ENCODE data around the gene CAMK2B. TPM values are rescaled to one million over a fixed set of nuclear protein-coding genes. Genes with fewer than 3 reads are reported as not detected.
"Not testable (repeated sequence)": the region's sequence is repeated elsewhere in the genome, so short reads cannot be mapped to it uniquely, and the experiment has no call there.

Gene CAMK2B
- polyA plus RNA-seq, 3 donors: 1.6 to 2.7 (median 1.7) TPM

GRCh38 chr7:44200699-44201461, 124.5 kb downstream of the CAMK2B start, which contains the start of gene YKT6:
Gene YKT6, plus strand, starts transcription at chr7:44200978. Its CDS starts 158 bp downstream, at chr7:44201136.
- peak; percentile 86 to 91 (median 87) for DNase-seq (ENCODE audit: low read depth in 3 of 3, low spot score in 2 of 3)

GRCh38 chr7:44200163-44200562, 125.2 kb downstream of the CAMK2B start:
- DNase-seq (ENCODE audit: low read depth in 3 of 3, low spot score in 2 of 3): not testable (repeated sequence)

GRCh38 chr7:44197474-44197873, 127.9 kb downstream of the CAMK2B start:
- no peak for DNase-seq (ENCODE audit: low read depth in 3 of 3, low spot score in 2 of 3)

- DNase-seq (ENCODE audit: low read depth in 3 of 3, low spot score in 2 of 3): peak in 1 of 3 donors; percentile 45
Measured at GRCh38 chr7:44196450-44196872, 128.9 kb downstream of the CAMK2B start.

GRCh38 chr7:44195889-44196288, 129.5 kb downstream of the CAMK2B start:
- DNase-seq (ENCODE audit: low read depth in 3 of 3, low spot score in 2 of 3): no peak

- DNase-seq (ENCODE audit: low read depth in 3 of 3, low spot score in 2 of 3): no peak
Measured at GRCh38 chr7:44194562-44195145, 130.7 kb downstream of the CAMK2B start.

- no peak for DNase-seq (ENCODE audit: low read depth in 3 of 3, low spot score in 2 of 3)
Measured at GRCh38 chr7:44194069-44194468, 131.3 kb downstream of the CAMK2B start.

- no peak for DNase-seq (ENCODE audit: low read depth in 3 of 3, low spot score in 2 of 3)
Measured at GRCh38 chr7:44193011-44193802, 132.2 kb downstream of the CAMK2B start.

GRCh38 chr7:44191171-44191570, 134.2 kb downstream of the CAMK2B start:
- DNase-seq (ENCODE audit: low read depth in 3 of 3, low spot score in 2 of 3): no peak

GRCh38 chr7:44189993-44190872, 135.2 kb downstream of the CAMK2B start:
- no peak for DNase-seq (ENCODE audit: low read depth in 3 of 3, low spot score in 2 of 3)

GRCh38 chr7:44189286-44189992, 136.0 kb downstream of the CAMK2B start, which contains the start of gene GCK:
Gene GCK, minus strand, starts transcription at chr7:44189439. Its CDS starts 486 bp downstream, at chr7:44188953.
- peak in 1 of 3 donors; percentile 50 for DNase-seq (ENCODE audit: low read depth in 3 of 3, low spot score in 2 of 3)

- DNase-seq (ENCODE audit: low read depth in 3 of 3, low spot score in 2 of 3): no peak
Measured at GRCh38 chr7:44188480-44189225, 136.7 kb downstream of the CAMK2B start.

GRCh38 chr7:44187636-44188416, 137.6 kb downstream of the CAMK2B start:
- DNase-seq (ENCODE audit: low read depth in 3 of 3, low spot score in 2 of 3): no peak

- no peak for DNase-seq (ENCODE audit: low read depth in 3 of 3, low spot score in 2 of 3)
Measured at GRCh38 chr7:44186736-44187135, 138.7 kb downstream of the CAMK2B start.

- no peak for DNase-seq (ENCODE audit: low read depth in 3 of 3, low spot score in 2 of 3)
Measured at GRCh38 chr7:44185729-44186128, 139.7 kb downstream of the CAMK2B start.

GRCh38 chr7:44184873-44185446, 140.4 kb downstream of the CAMK2B start:
- no peak for DNase-seq (ENCODE audit: low read depth in 3 of 3, low spot score in 2 of 3)

- no peak for DNase-seq (ENCODE audit: low read depth in 3 of 3, low spot score in 2 of 3)
Measured at GRCh38 chr7:44184206-44184872, 141.1 kb downstream of the CAMK2B start.

All from right renal cortex interstitium (tissue), 3 donors.